Renal cortical epithelial cell (primary cell): ENCODE measurements around the gene UBE2H. TPM values are rescaled to one million over a fixed set of nuclear protein-coding genes. Genes with fewer than 3 reads are reported as not detected.
"Not testable (repeated sequence)": the region's sequence is repeated elsewhere in the genome, so short reads cannot be mapped to it uniquely, and the experiment has no call there.

Experiments
- DNase-seq: peaks from one replicate; pipeline ENCODE4 v3.0.0-alpha.2; 2011; ENCODE audit warnings: low read depth
- total RNA-seq: library from RNA; depleted of rRNA; stranded (reverse); fragments of >200 nt; gene quantifications from 2 replicates; pipeline ENCODE4 v1.2.3, GENCODE V29; 2014

The UBE2H gene
- total RNA-seq, 1 donor from 2014 or later, result 201 TPM

DNA sequence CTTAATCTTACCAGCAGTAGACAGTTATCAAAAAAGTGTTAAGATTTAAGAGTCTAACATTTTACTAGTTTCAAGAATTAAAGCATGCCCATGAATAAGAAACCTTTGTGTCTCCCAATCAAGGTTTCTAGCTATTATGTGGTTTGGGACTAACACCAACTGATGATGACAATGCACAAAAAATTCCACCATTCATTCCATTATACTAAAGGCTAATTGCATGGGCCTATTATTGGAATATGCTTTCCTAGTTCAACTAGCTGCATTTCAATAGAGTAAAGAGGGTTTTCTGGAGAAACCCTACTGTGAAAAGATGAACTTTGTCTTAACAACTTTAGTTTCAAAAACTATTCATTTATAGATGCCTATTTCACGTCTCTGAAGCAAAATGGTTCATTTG lies 44.6 kb downstream of the UBE2H start:
- DNase-seq, result peak; percentile 40

DNA sequence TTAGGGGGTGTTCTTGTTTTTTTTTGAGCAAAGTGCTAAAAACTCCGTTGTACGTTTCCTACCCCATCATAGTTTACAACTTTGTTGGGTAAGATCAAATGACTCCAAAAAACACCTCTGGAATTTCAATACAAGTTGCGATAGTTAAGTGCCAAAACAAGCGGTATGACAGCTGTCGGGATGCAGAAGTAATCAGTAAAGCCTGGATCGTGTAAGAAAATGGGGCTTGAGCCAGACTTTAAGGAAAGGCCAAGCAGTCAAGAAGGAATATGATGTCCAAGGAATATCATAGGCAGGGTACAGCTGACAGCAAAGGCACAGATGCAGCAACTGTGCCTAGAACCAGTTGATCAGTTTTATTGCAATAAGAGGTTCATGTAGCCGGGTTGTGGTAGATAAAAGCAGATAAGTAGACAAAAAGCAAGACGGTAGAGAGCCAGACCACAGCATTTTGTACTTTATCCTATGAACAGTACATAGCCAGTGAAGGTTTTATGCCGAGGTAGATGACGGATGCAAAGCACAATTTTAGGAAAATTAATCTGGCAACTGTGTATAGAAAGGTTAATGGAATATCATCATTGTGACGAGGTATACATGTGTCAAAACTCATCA lies 45.5 kb downstream of the UBE2H start:
- no peak for DNase-seq

DNA sequence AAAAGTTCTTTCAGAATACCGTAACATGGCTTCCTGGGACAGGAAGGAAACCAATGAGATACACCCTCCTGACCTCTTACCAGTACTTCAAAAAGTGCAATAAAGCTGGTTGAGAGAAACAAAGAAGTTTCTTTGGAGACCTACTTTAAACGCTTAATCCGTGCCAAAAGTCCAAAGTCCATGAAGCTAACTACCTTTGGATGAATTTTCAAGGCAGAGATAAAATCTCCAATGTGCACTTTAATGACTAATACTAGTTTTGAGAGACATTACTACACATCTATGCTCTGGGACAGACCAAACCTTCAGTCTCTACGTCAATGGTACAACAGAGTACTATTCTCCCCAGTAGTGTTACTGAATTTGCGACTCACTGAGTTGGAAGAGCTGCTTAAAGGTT lies 46.1 kb downstream of the UBE2H start:
- DNase-seq, result peak; percentile 87

DNA sequence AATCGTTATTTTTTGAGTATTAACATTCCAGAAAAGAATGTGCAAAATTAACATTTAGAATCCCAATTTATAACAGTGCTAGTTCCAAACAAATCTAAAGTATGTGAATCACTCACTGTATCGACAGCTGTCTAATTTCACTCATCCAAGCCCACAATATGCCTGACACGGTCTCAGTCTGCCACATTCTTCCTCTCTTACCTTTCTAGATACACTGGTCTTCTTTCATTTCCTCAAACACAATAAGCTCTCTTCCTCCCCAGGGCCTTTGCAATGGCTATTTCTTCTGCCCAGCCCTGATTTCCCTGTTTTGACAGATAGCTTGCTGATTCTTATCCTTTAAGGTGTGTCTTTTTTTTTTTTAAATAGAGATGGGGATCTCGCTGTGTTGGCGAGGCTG lies 48.8 kb downstream of the UBE2H start:
- no peak for DNase-seq

DNA sequence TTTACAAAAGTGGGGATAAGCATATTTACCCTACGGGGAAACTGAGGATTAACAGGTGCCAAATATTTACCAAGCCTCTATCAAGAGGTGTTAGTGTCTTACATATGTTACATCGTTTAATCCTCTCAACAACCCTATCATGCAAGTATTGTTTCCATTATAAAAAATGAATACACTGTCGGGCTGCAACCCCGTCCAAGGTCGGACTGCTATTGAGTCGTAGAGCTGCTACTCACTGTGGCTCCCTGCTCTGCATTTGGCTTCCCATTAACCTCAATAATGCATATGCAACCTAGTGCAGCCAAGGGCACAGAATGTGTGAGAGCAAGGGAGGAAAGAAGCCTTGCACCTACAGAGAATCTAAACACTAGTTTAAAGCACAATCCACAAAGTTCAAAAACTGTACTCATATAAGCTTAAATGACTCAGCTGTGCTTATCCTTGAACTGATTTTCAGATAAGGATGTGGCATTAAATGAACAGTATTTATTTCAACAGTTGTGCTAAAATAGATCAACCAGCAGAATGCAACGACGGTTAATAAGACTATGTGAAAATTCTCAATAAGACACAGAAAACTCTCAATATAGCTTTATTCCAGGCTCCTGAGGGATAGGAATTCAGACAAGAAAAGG lies 49.9 kb downstream of the UBE2H start:
- no peak for DNase-seq

DNA sequence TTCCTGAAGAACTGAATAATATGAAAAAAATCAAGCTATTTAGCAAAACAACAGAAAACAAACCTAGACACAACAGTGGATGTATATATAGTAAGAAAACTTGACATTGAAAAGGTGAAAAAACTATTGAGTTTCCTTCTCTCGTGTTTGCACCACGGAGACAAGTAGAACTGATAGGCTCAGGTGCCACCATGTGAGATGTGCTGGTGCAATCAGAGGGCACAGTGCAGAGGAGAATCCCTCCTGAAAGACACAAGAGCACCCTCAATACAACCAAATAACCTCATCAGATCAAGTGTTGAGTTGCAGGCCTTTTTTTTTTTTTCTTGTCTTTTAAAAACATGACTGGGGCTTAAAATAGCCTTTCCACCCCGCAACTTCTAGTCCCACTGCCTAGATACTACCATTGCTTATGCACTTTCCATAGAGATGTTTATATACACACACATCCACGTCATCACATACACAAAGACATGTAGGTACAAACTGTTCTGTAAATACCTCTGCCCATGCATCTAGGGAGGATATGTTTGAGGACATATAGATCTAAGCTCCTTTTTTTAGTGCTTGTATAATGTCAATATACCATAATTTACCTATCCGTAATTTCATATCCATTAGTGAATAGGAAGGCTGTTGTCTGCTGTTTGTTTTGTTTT lies 54.1 kb downstream of the UBE2H start:
- no peak for DNase-seq

DNA sequence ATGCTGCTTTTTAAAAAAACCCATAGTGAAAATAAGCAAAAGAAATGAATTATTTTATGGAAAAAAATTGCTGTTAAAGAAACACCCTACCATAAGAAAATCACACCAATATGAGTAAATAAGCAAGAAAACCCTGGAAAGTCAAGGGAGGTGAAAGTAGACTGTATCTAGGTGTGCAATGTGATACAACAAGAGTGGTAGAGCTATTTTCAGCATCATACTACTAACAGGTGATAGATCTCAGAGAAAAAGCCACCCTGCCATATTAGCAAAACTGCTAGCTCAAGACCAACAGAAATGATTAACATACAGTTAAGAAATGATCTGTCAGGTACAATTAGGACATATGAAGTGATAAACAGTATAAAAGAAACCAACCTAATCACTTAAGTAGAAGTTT lies 54.8 kb downstream of the UBE2H start:
- no peak for DNase-seq

DNA sequence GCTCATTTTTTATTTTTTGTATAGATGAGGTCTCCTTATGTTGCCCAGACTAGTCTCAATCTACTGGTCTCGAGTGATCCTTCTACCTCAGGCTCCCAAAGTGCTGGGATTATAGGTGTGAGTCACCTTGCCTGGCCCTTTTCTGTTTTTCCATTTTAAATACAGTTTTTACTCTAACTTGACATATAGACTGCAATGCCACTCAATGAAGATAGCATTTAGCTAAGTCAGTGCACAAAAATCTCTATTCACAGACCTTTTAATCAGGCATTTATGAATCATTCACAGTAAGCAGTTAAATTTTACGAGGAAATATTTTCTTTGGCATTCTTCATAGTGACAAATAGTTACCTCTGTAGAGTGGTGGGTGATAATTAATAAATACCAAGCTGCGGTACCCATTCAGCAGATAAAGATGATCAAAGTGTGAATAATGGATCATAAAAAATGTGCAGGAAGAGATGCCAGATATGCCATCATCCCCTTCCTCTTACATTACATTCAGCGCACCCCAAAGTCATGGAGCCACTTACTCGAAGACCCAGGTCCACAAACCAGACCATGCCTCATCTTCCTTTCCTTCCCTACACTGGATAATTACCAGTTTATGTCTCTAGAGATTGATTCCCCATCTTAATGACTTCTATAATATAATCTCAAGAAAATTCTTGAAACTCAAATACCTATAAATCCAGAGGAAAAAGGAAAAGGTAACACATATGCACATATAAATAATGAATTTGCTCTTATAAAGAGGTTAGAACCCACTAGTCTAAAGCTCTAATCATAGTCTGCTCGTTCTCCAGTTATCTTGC lies 56.0 kb downstream of the UBE2H start:
- DNase-seq, result peak; percentile 87

DNA sequence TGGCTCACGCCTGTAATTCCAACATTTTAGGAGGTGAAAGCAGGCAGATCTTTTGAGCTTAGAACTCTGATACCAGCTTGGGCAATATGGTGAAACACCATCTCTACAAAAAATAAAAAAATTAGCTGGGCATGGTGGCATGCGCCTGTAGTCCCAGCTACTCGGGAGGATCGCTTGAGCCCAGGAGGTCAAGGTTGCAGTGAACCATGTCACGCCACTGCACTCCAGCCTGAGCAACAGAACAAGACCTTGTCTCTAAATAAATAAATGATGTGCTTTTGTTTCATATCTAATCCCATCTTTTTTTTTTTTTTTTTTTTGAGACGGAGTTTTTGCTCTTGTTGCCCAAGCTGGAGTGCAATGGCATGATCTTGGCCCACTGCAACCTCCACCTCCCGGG lies 58.6 kb downstream of the UBE2H start:
- not testable (repeated sequence) for DNase-seq

DNA sequence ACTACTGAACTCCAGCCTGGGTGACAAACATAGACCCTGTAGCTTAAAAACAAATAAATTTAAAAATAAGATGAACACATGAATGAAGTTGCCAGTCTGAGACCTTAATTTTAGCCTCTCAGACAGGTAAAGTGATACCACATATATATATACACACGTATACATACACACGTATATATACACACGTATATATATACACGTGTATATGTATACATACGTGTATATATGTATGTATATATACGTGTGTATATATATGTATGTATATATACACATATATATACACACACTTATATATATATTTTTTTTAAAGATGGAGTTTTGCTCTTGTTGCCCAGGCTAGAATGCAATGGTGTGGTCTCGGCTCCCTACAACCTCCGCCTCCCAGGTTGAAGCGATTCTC lies 62.7 kb downstream of the UBE2H start:
- no peak for DNase-seq

DNA sequence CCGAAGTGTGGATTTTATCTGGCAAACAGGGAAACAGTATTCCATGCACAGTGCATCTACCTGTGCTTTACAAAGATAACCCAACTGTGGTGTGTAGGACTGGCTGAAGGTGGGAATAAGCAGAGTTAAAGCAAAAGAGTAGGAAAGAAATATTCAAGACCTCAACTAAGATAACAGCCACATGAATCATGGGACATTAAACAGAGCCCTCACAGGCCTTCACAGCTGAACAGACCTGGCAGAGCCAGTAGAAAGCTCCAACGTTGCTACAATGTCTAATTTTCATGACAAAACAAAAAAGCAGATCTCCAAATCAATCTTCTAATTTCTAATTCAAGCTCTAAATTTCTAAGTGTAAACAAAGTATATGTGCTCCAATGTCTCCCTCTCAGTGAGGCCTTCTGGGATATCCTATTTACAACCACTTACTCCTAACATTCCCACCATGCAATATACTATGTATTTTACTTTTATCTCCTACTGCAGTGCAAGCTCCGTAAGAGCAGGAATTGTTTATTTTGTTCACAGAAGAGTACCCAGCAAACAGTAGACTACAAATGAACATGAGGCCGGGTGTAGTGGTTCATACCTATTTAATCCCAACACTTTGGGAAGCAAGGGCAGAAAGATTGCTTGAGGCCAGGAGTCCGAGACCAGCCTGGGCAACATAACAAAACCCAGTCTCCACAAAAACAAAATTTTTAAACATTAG lies 63.5 kb downstream of the UBE2H start:
- peak; percentile 57 for DNase-seq

DNA sequence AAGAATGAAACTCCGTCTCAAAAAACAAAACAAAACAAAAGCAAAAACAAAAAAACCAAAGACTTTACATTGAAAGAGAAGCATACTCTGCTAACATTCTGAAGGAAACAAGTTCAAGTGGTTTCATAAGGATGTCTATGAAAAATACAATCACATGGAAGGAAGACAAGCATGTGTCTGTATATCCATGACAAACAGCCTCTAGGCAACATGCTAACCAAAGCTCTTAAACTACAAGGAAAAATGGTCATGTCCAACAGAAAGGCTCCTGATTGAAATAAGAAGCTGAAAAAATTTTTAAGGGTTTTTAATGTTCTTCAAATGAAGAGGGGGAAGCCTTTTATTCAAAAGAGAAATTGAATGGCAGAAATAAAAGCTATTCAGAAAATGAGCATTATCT lies 64.9 kb downstream of the UBE2H start:
- no peak for DNase-seq

DNA sequence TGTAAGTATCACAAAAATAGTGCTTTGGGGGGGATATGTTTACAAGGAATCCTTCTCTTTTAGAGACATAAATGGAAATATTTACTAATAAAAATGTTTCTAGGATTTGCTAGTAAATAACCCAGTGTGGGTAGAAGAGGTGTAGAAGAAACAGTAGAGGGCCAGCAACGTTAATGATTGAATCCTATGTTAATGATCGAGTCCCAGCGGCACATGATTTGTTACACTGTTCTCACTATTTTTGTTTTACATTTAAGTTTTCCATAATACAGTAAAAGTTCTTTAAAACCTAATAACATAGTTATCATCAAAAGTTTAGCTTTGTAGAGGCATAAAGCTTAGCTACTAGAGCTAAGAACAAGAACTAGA lies 66.0 kb downstream of the UBE2H start:
- DNase-seq, result peak; percentile 73

DNA sequence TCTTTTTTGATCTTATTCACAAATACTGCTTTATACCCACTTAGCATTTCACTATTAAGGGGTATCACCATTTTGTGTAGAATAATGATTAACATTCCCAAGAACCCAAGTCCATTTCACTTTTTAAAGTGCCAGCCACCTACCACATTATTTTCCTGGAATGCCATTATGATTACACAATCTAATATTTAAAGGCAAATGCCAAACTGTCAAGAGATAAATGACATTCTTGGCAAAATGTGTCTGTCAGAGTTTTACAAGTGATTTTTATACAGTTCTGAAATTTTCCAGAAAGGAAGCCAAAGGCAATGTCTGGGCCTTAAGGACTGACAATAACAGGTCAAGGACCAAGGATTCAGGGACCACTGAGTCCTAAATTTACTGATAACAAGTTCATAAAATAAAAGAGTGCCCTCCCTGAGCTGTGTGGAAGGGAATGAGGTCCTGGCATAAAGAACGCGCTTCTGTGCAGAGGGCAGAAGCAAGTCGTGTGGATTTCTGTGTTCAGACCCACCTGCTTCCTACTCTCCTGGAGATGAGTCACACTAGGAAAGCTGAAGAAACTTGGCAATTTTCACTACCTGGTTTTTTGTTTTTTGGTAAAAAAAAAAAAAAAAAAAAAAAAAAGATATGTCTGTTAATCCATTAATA lies 66.5 kb downstream of the UBE2H start:
- DNase-seq, result peak; percentile 63

DNA sequence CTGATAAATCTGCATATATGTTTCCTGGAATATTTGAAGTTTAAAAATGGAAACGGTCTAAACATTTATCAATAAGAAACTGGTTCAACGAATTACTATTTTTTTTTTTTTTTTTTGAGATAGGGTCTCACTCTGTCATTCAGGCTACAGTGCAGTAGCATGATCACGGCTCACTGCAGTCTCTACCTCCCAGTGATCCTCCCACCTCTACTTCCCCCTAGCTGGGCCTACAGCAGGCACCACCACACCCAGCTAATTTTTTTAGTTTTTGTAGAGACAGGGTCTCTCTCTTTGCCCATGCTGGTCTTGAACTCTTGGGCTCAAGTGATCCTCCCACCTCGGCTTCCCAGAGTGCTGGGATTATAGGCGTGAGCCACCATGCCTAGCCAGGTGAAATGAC lies 68.3 kb downstream of the UBE2H start:
- no peak for DNase-seq

DNA sequence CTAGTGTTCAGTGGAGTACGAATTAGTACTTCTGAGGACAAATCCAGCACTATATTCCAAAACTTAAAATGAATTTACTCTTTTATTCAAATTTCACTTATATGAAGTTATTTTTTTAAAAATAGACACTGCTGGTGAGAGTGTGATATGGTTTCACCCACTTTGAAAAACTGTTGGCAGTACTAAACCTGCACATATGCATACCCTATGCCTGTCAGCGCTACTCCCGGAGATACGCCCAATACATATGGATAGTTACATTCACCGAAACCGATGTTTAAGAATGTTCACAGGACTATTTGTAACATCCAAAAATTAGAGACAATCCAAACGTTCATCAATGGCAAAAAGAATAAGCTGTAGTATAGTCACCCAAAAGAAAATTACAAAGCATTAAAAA lies 69.6 kb downstream of the UBE2H start:
- DNase-seq, result no peak

DNA sequence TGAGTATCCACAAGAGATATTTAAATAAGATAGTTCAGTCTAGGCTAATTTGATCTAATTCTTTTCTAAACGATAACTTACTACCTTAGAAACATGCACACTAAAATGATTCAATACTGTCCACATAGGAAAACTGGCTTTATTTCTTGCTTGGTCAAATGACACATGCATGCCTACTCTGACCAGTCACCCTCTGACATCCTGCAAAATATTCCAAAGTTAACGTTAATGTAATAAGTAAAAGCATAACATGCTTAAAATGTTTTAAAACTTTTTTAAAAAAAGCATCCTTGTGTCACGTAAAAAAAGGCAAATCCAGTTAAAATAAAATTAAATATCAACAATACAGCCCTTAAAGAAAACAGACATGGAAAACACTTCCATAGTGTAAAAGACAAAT lies 70.2 kb downstream of the UBE2H start:
- no peak for DNase-seq

DNA sequence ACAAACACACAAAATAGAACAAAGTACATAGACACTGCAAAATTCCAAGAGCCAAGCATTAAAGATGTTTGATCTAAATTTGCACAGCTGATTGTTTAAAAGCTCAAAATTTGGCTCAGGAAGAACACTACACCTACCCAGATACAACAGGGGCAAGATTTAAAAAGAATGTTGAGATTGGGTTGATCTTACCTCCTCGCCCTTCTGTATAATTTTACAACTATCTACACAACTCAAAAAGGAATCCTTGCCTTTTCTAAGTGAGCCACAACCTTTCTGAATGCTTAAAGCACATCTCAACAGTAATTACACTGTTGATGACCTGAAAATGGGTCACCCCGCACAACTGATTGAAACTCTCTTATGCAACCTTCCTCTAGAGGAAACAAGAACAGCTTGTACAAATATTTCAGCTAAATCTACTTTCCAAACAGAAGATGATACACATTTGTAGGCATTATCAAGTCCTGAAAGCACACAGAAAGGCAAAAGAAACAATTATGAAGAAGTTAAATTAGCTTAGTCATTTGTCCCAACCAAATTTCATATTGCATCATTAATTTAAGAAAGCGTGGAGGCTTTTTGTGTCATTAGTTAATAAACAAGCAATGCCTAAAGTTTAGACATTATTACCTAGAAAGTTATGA lies 75.5 kb downstream of the UBE2H start:
- peak; percentile 44 for DNase-seq

DNA sequence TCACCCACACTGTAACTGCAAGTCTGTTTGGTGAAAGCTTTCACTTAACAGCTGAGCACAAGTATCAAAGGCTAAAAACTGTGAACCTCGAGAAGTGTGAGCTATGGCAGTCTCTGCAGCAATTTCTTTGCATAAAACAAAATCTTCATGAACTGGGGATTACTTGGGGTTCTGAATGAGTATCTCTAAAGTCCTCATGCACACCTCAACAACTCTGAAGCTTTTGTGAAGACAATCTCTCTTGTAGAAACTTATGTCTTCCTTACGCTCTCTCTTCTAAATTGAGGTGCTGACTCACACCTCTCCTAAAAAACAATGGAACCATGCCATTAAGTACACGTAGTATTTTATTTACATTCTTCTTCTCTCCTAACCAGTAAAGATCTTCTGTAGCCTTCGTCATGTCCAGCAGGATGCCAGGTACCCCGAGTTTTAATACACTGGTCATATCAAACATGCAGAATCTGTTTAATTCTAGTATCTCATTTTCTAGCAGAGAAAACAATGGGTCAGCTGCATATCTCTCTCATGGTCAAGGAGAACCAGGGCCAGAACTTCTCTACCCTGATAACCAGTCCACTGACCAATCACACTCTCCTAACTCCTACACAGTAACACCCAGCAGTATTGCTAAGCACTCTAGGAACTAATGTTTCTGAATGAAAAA lies 76.9 kb downstream of the UBE2H start:
- DNase-seq, result no peak

DNA sequence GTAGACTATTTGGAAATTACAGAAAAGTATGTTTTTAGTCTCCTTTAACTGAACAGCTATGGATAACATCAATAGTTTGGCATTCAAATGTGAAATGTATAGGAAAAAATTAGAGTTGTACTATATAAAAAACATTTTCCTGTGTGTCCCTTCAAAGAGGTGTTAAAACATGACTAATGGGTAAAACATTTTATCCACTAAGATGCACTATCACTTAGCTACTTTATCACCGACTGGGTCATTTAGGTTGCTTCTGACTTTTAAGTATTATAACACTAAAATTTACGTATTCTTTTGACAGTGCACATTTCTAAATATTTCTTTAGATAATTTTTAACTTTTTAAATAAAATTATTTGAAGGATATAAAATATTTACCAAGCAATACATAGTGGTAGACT lies 77.6 kb downstream of the UBE2H start:
- no peak for DNase-seq
